A549 treated with DMSO at 1 μM for 4 hours (cell line): ENCODE results near the gene RRP36. TPM values are rescaled to one million over a fixed set of nuclear protein-coding genes. Genes with fewer than 3 reads are reported as not detected.

ENCODE experiments used
- total RNA-seq: library from RNA; stranded (reverse); fragments of 200-300 nt; extraction: Qiagen RNA extraction; gene quantifications from 5 replicates; pipeline ENCODE4 v1.2.3, GENCODE V29; 2022; ENCODE audit warnings: low read depth

Gene RRP36, protein sequence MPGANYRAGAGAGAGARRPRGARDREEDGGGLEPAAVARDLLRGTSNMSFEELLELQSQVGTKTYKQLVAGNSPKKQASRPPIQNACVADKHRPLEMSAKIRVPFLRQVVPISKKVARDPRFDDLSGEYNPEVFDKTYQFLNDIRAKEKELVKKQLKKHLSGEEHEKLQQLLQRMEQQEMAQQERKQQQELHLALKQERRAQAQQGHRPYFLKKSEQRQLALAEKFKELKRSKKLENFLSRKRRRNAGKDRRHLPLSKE
- total RNA-seq: 69.0 to 76.3 TPM (median 74.7 TPM) in 5 replicates

DNA sequence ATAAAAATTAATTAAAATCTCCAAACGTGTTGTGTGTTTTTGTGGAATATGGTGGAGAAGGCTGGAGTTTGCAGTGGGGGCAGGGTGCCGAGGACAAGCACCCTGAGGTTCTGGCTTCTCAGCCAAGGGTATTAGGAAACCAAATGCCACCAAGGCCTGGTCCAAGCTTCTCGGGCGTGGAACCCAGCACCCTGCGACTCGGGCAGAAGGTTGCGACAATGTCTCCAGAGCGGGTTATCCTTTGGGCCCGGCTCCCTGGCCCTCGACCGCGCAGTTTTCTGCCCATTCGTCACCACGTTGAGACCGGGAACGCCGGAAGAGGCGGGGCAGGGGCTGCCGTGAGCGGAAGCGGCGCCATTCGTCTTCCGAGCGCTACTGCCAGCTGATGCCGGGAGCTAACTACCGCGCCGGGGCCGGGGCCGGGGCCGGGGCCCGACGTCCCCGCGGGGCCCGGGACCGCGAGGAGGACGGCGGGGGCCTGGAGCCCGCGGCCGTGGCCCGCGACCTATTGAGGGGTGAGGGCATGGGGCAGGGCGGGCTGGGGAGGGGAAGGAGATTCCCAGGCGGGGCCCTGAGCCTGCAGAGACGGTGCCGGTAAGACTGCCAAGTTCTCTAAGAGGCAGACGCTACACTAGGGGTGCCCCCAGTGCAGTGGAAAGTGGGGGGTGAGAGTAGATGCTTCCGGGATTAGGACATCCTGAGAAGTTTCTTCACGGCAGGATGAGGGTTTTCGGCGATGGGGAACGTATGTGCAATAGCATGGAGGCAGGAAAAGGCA lies at the start of gene RRP36:
Gene RRP36 (plus strand): TSS at position 354 of the 778 bp plus-strand sequence. CDS start 32 bp downstream, at position 386.

DNA sequence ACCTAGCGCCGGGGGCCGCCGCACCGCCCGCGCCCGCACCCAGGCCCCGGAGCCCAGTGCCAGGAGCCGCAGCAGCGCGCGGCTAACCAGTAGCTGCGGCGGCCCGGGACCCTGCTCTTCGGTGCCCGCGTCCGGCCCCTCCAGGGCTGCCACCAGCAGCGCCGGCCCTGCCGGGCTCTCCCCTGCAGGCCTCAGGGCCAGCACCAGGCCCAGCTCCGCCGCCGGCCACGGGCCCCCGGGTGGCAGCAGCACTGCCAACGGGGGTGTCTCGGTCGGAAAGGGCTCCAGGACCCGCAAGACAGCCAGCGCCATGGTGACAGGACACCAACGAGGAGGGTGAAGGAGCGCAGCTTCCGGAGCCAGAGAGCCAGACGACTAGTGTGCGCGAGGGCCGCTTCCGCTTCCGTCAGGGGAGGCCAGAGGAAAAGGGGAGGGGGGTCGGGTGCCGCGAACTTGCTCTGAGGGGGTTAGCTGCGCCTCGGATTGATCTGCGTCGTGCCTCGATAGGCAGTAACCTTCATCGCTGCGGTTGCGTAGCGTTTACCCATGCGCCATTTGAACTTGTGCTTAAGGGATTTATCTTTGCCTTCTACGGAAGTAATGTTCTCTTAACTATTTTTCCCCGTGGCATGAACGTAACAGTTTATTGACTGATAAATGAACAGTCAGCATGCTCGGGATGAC lies 42.4 kb upstream of the RRP36 start, which contains the start of gene PEX6:
Gene PEX6 (minus strand): TSS at position 343 of the 684 bp plus-strand sequence. CDS start 31 bp downstream, at position 312.

DNA sequence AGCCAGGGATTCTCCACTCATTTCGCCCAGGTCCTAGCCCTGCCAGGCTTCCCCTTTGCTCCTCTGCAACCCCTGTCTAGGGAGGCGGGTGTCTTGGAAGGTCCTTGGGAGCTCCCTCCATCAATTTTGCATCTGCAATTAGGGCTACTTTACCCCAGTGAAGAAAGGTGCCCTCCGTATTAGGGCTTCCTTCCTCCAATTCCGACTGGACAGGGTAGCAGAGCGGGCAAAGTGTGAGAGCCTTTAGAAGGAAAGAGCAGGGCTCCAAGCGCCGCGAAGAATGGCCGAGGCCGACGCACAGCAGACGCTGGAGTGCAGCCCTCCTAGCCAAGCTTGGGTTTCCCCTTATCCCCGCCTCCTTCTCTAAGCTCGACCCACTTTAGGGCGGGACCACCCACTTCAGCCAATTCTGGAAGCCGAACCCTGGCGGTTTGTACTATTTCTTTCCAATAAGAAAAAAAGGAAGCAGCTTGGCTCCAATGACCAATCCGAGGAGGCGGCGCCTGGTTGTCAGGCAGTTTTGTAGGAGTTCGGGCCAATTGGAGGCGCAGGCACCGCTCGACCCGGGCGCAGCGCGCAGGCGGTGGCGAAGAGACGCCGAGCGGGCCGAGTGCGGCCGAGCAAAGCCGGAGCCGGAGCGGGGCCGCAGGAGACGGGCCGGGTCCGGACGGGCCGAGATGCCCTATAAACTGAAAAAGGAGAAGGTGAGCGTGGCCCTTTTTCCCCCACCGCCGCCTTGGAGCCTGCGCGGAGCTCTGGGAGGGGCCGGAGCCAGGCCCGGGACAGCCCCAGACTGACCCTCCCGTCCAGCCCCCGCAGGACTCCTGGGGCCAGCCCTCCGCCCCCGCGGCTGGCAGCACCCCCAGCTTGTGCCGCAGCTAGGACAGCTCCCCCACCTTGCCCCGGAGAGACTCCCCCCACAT lies 37.2 kb upstream of the RRP36 start, which contains the start of gene PPP2R5D:
Gene PPP2R5D (plus strand): TSS at position 570 of the 923 bp plus-strand sequence. CDS start 108 bp downstream, at position 678.

DNA sequence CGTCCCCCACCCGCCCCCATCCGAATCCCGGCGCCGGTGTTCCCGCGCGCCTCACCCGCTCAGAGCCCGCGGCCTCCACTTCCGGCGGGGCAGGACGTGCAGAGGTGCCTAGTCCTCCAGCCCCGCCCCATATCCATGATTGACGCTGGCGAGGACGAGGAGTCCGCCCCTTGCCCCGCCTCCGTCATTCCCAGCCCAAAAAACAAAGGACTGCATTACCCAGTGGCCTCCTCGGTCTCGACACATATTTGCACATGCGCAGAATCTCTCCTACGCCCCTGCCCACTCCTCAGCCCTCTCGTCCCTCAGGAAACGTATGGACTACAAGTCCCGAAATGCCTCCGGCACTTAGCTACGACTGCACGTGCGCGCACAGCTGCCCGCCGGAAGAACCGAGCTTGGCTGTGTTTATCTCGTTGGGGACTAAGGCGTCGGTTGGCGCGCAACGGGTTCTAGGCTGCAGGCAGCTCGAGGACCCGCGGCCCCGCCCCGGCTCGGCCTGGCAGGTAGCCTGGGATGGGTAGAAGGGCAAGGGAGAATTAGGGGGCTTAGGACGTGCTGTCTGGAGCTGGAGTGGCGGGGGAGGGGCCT lies 7.5 kb upstream of the RRP36 start, which contains the start of the genes KLHDC3 and MEA1:
Gene KLHDC3 (plus strand): TSS at position 407 of the 591 bp plus-strand sequence. CDS start 2,944 bp downstream, outside the sequence.
Gene MEA1 (minus strand): TSS at position 104 of the 591 bp plus-strand sequence. CDS start 133 bp downstream, outside the sequence.

DNA sequence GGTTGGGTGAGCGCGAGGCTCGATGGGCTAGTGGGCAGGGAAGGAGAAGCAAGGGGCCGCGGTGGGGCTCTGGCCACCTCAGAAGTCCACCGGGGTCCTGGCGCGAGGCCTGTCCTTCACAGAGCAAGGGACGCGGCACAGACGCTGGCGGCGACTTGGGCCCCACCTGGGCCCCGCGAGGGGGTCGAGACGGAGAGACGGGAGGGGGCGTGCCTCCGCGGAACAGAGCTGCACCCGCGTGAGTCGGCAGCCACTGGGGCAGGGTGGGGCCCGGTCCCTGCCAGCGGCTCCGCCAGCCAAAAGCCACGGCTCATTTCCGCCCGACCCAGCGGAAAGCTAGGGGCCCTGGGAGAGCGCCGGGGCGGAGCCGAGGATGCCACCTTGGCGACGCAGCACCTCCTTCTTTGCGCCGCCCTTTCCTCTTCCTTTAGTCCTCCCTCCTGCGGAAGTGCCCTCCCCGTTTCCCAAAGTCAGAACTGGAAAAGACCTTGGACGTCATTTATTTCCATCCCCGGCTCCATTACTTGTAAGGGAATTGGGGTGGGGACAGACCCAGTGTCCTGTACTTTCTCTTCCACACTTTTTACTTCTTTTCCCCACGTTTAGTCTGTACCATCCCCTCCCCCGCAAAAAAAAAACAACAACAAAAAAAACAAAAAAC lies 32.3 kb downstream of the RRP36 start, which contains the start of gene CUL7:
Gene CUL7 (minus strand): TSS at position 307 of the 661 bp plus-strand sequence. CDS start 1,063 bp downstream, outside the sequence.

DNA sequence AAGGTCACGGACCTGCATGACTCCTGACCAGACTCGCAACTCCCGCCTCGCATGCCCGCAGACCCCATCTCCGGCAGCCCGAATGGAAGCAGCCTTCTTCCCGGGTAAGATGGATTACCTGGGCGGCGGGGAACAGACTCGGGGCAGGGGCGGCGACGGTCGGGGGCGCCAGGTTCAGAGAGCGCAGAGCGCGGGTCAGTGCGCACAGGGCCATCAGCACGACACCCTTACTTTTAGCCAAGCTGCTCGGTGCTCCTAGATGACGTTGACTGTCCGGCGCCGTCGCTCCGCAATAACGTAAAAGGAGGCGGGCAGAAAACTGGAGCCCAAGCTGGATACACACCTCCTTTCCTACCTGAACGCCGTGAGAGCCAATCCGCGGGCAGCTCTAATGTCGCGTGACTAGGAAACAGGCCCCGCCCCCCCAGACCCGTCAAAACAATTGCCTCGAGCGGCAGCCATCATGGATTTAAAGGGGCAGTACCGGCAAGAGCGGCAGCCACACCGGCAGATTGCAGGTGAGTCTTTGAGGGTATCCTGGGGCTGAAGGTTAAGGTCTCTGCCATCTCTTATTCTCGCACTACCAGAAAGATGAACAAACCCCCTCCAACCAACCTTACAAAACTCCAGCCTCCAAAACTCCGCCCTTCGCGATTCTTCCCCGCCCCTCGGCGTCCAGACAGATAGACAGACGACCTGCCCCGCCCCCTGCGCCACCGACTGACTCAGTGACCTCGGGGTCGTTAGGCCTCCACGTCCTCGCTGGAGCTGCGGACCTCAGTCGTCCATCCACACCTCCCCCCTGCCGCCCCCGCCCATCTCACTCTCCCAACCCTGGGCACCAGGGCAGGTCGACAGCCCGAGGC lies 38.0 kb downstream of the RRP36 start, which contains the start of the genes KLC4 and MRPL2:
Gene KLC4 (plus strand): TSS at position 464 of the 866 bp plus-strand sequence. CDS start 1,705 bp downstream, outside the sequence.
Gene MRPL2 (minus strand): TSS at position 267 of the 866 bp plus-strand sequence. CDS start 53 bp downstream, at position 214.

DNA sequence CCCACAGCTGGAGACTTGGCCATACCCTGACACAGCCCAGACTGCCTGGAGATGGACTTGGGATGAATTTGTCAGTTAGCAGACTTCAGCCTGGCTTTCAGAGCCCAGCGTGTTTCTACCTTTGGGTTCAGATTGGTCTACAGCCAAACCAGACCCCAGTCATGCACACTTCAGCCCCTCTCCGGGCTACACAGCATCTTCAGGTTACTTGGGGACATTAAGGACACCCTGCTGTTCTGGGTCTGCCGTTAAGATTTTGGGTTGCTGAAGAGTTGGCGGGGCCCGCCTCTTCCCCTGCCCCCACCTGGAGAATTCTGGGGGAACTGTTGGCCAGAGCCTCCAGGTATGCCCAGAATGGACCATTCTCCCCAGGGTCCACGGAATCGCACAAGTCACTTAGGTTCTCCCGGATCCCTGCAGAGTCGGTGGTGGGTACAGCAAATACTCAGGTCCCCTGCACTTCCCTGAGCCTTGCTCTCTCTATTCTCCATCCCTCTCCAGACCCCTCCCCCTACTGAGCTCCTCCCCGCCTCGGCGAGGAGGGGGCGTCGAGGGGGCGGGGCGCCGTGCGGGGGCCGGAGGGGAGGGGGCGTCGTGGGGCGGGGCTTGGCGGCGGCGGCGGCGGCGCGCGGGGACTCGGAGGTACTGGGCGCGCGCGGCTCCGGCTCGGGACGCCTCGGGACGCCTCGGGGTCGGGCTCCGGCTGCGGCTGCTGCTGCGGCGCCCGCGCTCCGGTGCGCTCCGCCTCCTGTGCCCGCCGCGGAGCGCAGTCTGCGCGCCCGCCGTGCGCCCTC lies 54.4 kb downstream of the RRP36 start, which contains the start of gene PTK7:
Gene PTK7 (plus strand): TSS at position 645 of the 794 bp plus-strand sequence. CDS start 175 bp downstream, outside the sequence.

Other genes with a start within 250 kb of the RRP36 start
- 2.8 to 4.1 TPM (median 3.8 TPM) in 5 replicates for gene BICRAL, start 239.6 kb upstream of the RRP36 start, total RNA-seq
- 73.7 to 96.5 TPM (median 78.0 TPM) in 5 replicates for gene RPL7L1, start 142.0 kb upstream of the RRP36 start, total RNA-seq
- not detected in 5 replicates for gene PTCRA, start 105.6 kb upstream of the RRP36 start, total RNA-seq
- 38.7 to 45.4 TPM (median 43.4 TPM) in 5 replicates for gene CNPY3, start 92.1 kb upstream of the RRP36 start, total RNA-seq
- 0.09 to 0.19 TPM (median 0.14 TPM) in 4 of 5 replicates, not detected in the other for gene GNMT, start 60.9 kb upstream of the RRP36 start, total RNA-seq
- gene PEX6, start 42.4 kb upstream of the RRP36 start, total RNA-seq: 5.5 to 10.5 TPM (median 9.6 TPM) in 5 replicates
- 25.2 to 30.8 TPM (median 27.0 TPM) in 5 replicates for gene PPP2R5D, start 37.1 kb upstream of the RRP36 start, total RNA-seq
- gene MEA1, start 7.7 kb upstream of the RRP36 start, total RNA-seq: 84.5 to 98.0 TPM (median 96.9 TPM) in 5 replicates
- 27.9 to 32.8 TPM (median 29.8 TPM) in 5 replicates for gene KLHDC3, start 7.4 kb upstream of the RRP36 start, total RNA-seq
- gene CUL7, start 32.2 kb downstream of the RRP36 start, total RNA-seq: 7.3 to 8.5 TPM (median 7.6 TPM) in 5 replicates
- gene MRPL2, start 37.8 kb downstream of the RRP36 start, total RNA-seq: 50.9 to 60.3 TPM (median 57.7 TPM) in 5 replicates
- gene KLC4, start 38.0 kb downstream of the RRP36 start, total RNA-seq: 7.1 to 8.7 TPM (median 7.6 TPM) in 5 replicates
- gene PTK7, start 54.7 kb downstream of the RRP36 start, total RNA-seq: 4.3 to 5.8 TPM (median 4.9 TPM) in 5 replicates
- 15.0 to 18.1 TPM (median 17.4 TPM) in 5 replicates for gene SRF, start 149.6 kb downstream of the RRP36 start, total RNA-seq
- gene CUL9, start 160.6 kb downstream of the RRP36 start, total RNA-seq: 5.4 to 10.4 TPM (median 9.7 TPM) in 5 replicates
- 74.5 to 96.8 TPM (median 85.9 TPM) in 5 replicates for gene DNPH1, start 207.9 kb downstream of the RRP36 start, total RNA-seq
- 0.03 to 0.09 TPM (median 0.06 TPM) in 4 of 5 replicates, not detected in the other for gene TTBK1, start 221.9 kb downstream of the RRP36 start, total RNA-seq